Erythroblast (primary cell): ENCODE data around the gene EMILIN1.

Source experiments
- GATA1 ChIP-seq: IDR thresholded peaks from 2 replicates; pipeline ENCODE4 v1.6.1; 2011; ENCODE audit warnings: low read depth, mild to moderate bottlenecking, control low read depth, low read length, moderate library complexity
- POLR2A ChIP-seq: IDR thresholded peaks from 2 replicates; pipeline ENCODE4 v1.6.1; 2011; ENCODE audit warnings: mild to moderate bottlenecking, low read length

DNA sequence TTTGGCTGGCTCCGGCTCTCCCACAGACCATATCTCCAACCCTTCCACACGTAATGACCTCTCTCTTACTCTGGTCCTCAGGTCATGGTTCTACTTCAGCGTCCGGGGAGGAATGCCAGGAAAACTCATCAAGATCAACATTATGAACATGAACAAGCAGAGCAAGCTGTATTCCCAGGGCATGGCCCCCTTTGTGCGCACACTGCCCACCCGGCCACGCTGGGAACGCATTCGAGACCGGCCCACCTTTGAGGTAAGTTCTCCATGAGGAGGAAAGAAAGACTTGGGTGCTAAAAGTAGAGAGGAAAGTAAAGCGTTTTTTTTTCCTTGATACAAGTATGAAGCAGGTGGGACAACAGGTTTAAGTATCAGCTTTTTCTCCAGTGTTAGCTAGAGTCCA is 25.1 kb upstream of the EMILIN1 start:
- TF ChIP-seq POLR2A (no peak), GATA1 (no peak)
